Measurements from ENCODE around the gene HPS4. TPM values are rescaled to one million over a fixed set of nuclear protein-coding genes. Genes with fewer than 3 reads are reported as not detected.

Gene HPS4
- total RNA-seq, 1 experiment from 2014 or later, result 46.1 TPM

GRCh38 chr22:26406118-26406517 is 77.5 kb downstream of the HPS4 start:
- H3K4me3 ChIP-seq (ENCODE audit: low read length), result no peak overlapping the region
- no peaks in the 10 kb centered on the region for H3K36me3 ChIP-seq (ENCODE audit: insufficient read depth, low read length)
- H3K4me1 ChIP-seq (ENCODE audit: low read length), result peaks cover 12% of the 10 kb centered on the region
- H3K79me2 ChIP-seq (ENCODE audit: low read length), result no peaks in the 10 kb centered on the region
- DNase-seq, result peak; percentile 78
- no peak overlapping the region for H3K27ac ChIP-seq (ENCODE audit: low read length)
- H4K20me1 ChIP-seq (ENCODE audit: insufficient read depth, low read depth, low read length), result no peaks in the 10 kb centered on the region
- no peak overlapping the region for H3K9ac ChIP-seq (ENCODE audit: low read length)
- H2AFZ ChIP-seq (ENCODE audit: low read length), result no peak overlapping the region
- no peaks in the 10 kb centered on the region for H3K9me3 ChIP-seq (ENCODE audit: low read length)
- no peak overlapping the region for H3K4me2 ChIP-seq (ENCODE audit: low read depth, low read length, poor library complexity, severe bottlenecking)
- H3K27me3 ChIP-seq (ENCODE audit: low read length), result no peaks in the 10 kb centered on the region
- H3K9me2 ChIP-seq (replicated peaks; ENCODE audit: insufficient read depth, low read length), result no peaks in the 10 kb centered on the region

GRCh38 chr22:26404851-26405421 is 78.6 kb downstream of the HPS4 start:
- peak overlapping the region; percentile 60; the same call in 1 of the 2 replicates for H2AFZ ChIP-seq (ENCODE audit: low read length)
- H4K20me1 ChIP-seq (ENCODE audit: insufficient read depth, low read depth, low read length), result no peaks in the 10 kb centered on the region
- peak overlapping the region; percentile 16; the same call in 1 of the 2 replicates for H3K4me3 ChIP-seq (ENCODE audit: low read length)
- H3K9me3 ChIP-seq (ENCODE audit: low read length), result no peaks in the 10 kb centered on the region
- H3K4me1 ChIP-seq (ENCODE audit: low read length), result peaks cover 16% of the 10 kb centered on the region
- no peaks in the 10 kb centered on the region for H3K79me2 ChIP-seq (ENCODE audit: low read length)
- no peak overlapping the region for H3K27ac ChIP-seq (ENCODE audit: low read length)
- DNase-seq, result peak; percentile 61
- H3K9me2 ChIP-seq (replicated peaks; ENCODE audit: insufficient read depth, low read length), result no peaks in the 10 kb centered on the region
- H3K4me2 ChIP-seq (ENCODE audit: low read depth, low read length, poor library complexity, severe bottlenecking), result peak overlapping the region; percentile 53
- no peaks in the 10 kb centered on the region for H3K36me3 ChIP-seq (ENCODE audit: insufficient read depth, low read length)
- no peaks in the 10 kb centered on the region for H3K27me3 ChIP-seq (ENCODE audit: low read length)
- H3K9ac ChIP-seq (ENCODE audit: low read length), result peak overlapping the region; percentile 30

- DNase-seq, result peak; percentile 60
- no peaks in the 10 kb centered on the region for H3K79me2 ChIP-seq (ENCODE audit: low read length)
- no peak overlapping the region for H3K4me2 ChIP-seq (ENCODE audit: low read depth, low read length, poor library complexity, severe bottlenecking)
- no peaks in the 10 kb centered on the region for H3K9me3 ChIP-seq (ENCODE audit: low read length)
- no peaks in the 10 kb centered on the region for H3K36me3 ChIP-seq (ENCODE audit: insufficient read depth, low read length)
- no peaks in the 10 kb centered on the region for H3K27me3 ChIP-seq (ENCODE audit: low read length)
- no peaks in the 10 kb centered on the region for H3K9me2 ChIP-seq (replicated peaks; ENCODE audit: insufficient read depth, low read length)
- no peak overlapping the region for H3K4me3 ChIP-seq (ENCODE audit: low read length)
- no peaks in the 10 kb centered on the region for H4K20me1 ChIP-seq (ENCODE audit: insufficient read depth, low read depth, low read length)
- H2AFZ ChIP-seq (ENCODE audit: low read length), result no peak overlapping the region
- H3K27ac ChIP-seq (ENCODE audit: low read length), result no peak overlapping the region
- H3K4me1 ChIP-seq (ENCODE audit: low read length), result peaks cover 22% of the 10 kb centered on the region
- H3K9ac ChIP-seq (ENCODE audit: low read length), result no peak overlapping the region
Observed at GRCh38 chr22:26401726-26402125, 81.9 kb downstream of the HPS4 start.

Other genes starting within 250 kb of the HPS4 start
- 30.7 and 33.3 TPM in 2 replicates for gene ASPHD2, start 54.5 kb downstream of the HPS4 start, total RNA-seq (2014; rRNA removed; shearing (Covaris generic); ENCODE audit: low replicate concordance)
- gene SRRD, start 94 bp upstream of the HPS4 start, total RNA-seq (2014; rRNA removed; shearing (Covaris generic); ENCODE audit: low replicate concordance), result 13.8 and 43.5 TPM in 2 replicates
- gene TFIP11, start 28.7 kb upstream of the HPS4 start, total RNA-seq (2014; rRNA removed; shearing (Covaris generic); ENCODE audit: low replicate concordance), result 39.4 and 46.0 TPM in 2 replicates
- gene TPST2, start 106.3 kb upstream of the HPS4 start, total RNA-seq (2014; rRNA removed; shearing (Covaris generic); ENCODE audit: low replicate concordance), result 52.9 and 61.4 TPM in 2 replicates
- gene CRYBB1, start 134.2 kb upstream of the HPS4 start, total RNA-seq (2014; rRNA removed; shearing (Covaris generic); ENCODE audit: low replicate concordance), result 0.22 and 2.2 TPM in 2 replicates
- gene CRYBA4, start 138.2 kb upstream of the HPS4 start, total RNA-seq (2014; rRNA removed; shearing (Covaris generic); ENCODE audit: low replicate concordance), result not detected in 2 replicates
- 1.5 and 2.6 TPM in 2 replicates for gene MIAT, start 173.8 kb upstream of the HPS4 start, total RNA-seq (2014; rRNA removed; shearing (Covaris generic); ENCODE audit: low replicate concordance)

Data from Karpas-422 (cell line).